T-helper 1 cell treated with Interleukin-12 subunit alpha and Interleukin-12 subunit beta and Interleukin-4 antibody, amounts not matched to agents 30 ng/mL and 1 ng/mL, for 36 hours (primary cell): ENCODE data around the gene OBP2B. TPM values are rescaled to one million over a fixed set of nuclear protein-coding genes. Genes with fewer than 3 reads are reported as not detected.

Experiments used
- intact Hi-C: fragments of 100-400 bp; cut with micrococcal nuclease; formaldehyde crosslinking; loops from one replicate; pipeline ENCODE4 v1.15.1; 2024
- total RNA-seq: library from RNA; stranded (reverse); gene quantifications from 2 replicates; pipeline ENCODE4 v1.2.3, GENCODE V29; 2022

The OBP2B gene
- total RNA-seq, 1 donor from 2014 or later, result not detected

DNA sequence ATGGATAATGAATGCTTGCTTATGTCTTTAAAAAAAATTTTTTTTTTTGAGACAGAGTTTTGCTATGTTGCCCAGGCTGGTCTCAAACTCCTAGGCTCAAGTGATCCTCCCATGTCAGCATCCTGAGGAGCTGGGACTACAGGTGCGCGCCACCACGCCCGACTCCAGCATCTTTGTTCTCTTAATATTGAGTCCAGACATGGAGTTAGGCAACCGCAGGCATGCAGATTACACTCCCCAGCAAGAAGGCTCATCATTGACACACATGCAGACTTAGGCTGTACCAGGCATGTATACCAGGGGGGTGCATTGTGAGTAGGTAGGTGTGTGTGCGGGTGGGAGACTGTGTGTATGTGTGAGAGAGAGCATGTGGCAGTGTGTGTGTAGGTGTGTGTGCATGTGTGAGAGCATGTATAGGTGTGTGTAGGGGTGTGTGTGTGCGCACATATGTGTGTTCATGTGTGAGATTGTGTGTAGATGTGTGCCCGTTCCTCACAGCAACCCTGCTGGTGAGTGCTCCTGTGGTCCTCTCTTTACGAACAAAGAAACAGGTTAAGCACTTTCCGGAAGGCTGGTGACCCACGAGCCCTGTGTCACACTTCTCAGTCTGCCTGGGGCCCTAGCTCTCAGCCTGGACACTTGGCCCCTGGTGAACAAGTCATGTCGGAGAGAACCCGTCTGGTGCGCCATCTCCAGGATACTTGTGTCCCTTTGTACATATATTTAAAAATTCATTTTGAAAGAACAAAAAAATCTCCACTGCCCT, 6.2 kb downstream of the OBP2B start:
- intact Hi-C loops, result no loop called here

DNA sequence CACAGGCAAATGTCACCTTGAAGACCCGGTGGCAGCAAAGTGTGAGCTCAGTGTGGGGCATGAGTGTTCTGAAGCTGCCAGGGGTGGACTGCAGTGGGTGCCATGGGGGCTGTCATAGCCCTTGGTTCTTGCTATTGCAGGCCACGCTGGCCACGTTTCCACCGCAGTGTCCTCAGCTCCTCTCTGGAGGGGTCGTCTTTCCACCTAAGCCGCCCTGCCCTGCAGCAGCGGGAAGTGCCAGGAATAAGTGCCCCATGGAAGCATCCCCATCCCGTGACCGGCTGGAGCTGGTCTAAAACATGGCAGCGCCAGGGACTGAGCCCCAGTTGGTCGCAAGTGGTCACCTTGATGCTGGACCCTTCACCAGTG, 6.9 kb downstream of the OBP2B start:
- intact Hi-C loops, result no loop called here

DNA sequence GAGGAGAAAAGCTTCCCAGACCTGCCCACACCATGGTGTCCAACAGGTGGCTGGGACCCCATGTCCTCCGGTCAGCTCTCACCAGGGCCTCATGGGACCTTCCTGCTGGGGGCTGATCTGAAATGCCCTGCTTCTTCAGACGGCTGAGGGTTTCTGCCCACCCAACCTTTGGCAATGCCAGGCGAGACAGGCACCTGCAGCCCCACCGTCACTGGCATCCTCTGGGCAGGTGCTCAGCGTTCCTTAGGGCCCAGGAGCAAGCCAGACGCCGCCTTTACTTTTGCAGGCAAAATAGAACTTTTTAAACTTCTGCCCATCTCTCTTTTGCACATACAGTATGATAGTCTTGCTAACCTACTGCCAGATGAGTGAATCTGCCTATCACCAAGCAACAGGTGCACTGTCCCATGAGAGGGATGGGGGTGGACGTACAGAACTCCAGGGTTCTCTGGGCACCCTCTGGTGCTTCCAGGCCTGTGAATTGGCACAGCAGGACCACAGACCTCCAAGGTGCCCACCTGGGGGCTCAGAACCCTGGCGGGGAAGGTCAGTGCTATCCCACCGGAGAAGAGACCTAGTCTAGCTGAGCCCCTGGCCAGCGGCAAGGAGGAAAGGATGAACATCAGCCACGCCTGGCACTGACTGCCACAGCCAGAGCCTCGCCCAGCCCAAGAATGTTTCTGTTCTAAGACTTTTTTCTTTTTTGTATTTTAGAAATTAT, 7.5 kb downstream of the OBP2B start:
- intact Hi-C loops, result no loop called here

DNA sequence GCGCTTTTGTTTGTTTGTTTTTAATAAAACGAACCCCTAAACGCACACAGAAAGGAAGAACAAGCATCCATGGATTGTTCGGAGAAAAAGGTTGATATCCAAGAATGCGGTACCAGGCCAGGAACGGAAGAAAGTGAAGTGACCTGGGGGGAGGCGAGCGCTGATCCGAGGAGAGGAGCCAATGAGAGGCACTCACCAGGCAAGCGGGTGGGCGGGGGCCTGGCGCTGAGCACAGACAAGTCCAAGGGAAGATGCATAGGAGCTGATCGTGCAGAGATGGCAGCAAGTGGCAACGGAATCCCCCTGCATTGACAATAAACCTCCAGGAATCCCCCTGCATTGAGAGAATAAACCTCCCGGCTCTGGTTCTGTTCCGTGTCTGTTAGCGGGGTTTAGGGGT, 8.4 kb downstream of the OBP2B start:
- intact Hi-C loops, result no loop called here

DNA sequence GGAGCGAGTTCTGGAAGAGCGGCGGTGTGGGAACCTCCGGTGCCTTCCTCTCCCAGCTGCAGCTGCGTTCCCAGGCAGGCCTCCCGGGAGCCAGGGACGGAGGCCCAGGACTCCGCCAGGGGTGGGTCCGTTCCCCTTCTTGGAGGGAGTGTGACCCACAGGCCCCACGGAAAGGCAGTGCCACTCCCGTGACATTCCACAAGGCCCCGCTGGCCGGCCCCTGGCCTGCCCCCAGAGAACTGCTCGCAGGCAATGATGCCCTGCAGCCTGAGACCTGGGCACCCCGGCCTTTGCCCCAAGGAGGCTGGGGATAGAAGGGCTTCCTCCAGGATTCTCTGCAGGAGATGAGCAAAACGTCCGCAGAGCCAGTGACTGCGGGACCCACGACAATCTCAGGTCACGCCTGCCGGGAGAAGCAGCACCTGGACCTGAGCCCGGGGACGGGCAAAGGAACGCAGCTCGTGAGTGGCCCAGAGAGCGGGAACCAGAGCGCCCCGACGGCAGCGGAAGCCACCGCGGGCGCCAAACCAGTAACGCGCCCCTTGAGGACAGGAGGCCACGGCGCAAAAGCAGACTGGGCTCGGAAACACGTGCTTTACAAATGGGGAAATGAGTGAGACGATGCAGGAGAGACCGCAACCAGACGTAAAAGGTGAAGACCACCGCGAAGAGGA, 9.3 kb downstream of the OBP2B start:
- intact Hi-C loops, result no loop called here

DNA sequence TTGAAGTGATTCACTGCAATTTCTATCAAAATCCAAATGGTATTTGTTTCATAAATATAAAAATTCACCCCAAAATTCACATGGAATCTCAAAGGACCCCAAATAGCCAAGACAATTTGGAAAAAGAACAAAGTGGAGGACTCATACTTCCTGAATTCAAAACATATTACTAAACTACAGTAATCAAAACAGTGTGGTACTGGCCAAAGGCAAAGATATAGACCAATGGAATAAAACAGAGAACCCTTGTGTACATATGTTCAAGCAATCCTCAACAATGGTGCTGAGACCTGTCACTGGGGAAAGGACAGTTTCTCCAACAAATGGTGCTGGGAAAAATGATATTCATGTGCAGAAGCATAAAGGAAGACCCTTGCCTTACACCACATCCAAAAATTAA, 14.0 kb downstream of the OBP2B start:
- intact Hi-C loops, result no loop called here

DNA sequence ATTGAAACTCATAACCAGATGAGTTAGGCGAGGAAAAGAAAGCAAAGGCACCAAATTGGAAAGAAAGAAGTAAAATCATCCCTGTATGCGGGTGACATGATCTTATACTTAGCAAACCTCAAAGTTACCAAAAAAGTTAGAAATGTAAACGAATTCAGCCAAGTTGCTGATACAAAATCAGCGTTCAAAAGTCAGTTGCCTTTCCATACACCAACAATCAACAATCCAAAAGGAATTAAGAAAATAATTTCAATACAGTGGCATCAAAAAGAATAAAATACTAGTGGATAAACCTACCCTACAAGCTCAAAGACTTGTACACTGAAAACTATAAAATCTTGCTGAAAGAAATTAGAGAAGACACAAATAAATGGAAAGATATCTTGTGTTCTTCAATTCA, 14.5 kb downstream of the OBP2B start:
- intact Hi-C loops, result no loop called here

DNA sequence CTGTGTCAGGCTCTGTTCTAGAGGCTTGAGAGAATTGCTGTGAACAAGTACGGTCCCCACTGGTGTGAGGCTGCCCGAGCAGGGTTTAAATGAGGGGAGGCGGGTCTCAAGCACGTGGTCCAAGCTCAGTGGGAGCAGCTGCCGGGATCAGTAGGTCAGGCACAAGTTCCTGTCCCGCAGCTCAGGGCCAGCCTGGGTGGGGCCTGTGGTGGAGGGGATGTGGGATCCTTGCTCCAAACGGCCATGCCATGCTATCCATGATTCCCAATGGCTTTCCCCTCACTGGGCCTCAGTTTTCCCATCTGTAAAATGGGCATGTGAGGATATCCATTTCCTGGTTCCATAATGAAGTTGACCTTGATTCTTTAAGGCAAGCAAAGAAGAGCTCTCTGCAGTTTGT, 17.1 kb downstream of the OBP2B start:
- intact Hi-C loops, result no loop called here

DNA sequence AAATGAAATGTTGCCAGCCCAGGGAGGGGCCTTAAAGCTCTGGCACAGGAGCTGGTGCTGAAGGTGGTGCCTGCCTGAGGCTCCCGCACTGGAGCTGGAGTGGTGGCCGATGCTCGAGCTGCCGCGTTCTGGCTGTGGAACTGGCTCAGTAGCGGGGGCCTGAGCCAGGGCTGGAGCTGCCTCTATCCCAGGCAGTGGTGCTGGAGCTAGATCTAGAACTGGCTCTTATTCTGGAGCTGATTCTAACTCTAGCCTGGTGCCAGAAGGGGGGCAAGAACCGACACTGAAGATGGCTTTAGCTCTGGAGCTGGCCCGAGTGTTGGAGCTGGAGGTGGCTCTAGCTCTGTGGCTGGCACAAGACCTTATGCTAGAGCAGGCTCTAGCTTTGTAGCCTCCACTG, 19.2 kb downstream of the OBP2B start:
- intact Hi-C loops, result loop anchor here (5.0 kb wide), 1 partner anchor 227 kb away; the partner anchor contains the start of gene REXO4

DNA sequence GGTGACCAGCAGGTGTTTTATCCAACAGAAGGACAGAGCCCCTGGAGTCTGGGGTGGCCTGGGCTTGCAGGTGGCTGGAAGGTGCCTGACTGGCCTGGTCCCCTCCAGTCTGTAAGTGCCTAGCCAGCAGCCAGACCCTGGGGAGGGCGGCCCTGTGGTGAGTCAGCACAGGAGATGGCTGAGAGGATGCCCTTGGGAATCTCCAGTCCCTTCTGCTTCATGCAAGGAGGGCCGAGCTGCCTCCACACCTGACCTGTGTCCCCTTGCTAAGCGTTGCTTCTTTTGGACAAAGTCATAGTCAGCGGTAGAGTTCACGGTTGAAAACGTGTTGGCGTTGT, 20.2 kb downstream of the OBP2B start:
- intact Hi-C loops, result loop anchor here (5.0 kb wide), 1 partner anchor 228 kb away; the partner anchor contains the start of gene REXO4

DNA sequence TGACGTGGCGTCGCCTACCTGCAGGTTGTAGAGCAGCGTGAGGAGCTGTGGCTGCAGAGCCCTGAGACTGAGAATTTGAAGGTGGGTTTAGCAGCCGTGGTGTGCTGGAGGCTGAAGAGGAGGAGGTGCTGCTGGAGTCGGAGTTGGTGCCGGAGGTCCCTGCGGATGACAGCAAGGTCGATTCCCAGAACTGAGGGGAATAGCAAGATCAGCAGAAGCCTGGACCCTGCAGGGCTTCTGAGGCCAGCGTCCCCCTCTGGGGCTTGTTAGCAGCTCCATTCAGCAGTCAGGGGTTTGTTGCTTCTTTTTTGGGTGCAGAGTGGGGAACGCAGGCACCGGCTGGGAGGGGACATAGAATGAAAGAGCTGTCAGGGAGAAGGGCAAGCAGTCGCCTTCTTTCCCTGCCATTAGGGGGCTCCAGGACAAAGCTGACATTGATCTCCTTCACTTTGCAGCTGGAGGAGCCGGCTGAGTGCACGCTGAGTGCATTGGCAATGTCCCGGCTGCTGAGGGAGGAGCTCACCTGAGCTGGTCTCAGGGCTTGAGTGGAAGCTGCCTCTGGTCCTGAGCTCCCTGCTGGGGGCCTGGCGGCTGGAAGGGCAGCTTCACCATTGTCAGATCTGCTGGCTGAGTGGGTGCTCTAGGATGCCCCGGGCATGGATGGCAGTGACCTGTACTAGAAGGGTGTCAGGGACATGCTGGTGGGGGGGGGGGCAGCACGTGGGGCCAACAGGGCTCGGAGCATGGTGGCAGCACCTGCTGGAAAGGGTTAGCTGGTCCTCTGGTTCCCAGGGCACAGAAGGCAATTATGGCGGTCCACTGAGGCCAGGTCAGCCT, 20.8 kb downstream of the OBP2B start:
- intact Hi-C loops, result loop anchor here (5.0 kb wide), 1 partner anchor 229 kb away; the partner anchor contains the start of gene REXO4

DNA sequence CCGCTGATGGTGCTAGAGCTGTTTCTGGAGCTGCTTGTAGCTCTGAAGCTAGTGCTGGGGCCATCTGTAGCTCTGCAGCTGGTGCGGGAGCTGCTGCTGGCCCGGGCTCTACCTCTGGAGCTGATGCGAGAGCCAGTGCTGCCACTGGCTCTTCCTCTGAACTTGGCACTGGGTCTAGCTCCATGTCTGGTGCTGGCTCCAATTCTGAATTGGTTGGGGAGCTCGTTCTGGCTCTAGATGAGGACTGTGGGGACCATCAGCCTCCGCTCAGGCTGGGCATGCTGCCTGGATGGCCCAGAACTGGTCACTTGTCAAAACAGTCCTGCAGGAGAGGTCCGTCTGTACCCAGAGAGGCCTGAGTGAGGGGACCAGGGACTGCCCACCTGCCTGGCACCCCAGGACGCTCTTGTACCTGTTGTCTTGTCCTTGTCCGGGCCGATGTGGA, 21.5 kb downstream of the OBP2B start:
- intact Hi-C loops, result loop anchor here (2.0 to 5.0 kb wide), 3 partner anchors 141 to 291 kb away; partner anchors contain the start of genes REXO4 and SLC2A6

DNA sequence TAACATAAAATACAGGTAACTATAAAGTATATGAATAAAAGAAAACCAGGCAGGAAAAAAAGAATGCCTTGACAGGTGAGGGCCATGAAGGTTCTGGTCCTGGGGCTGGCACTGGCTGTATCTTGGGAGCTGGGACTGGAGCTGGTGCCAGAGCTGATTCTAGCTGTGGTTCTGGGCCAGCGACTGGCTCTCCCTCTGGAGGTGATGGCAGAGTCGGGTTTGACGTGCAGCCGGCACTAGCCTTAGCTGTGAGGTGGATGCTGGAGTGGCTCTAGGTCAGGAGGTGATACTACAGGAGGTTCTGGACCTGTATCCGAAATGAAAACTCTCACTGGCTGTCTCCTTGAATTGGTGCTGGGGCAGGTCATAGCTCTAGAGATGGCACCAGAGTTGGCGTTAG, 22.3 kb downstream of the OBP2B start:
- intact Hi-C loops, result loop anchor here (1.0 to 5.0 kb wide), 6 partner anchors 87 to 300 kb away; partner anchors contain the start of genes REXO4, SLC2A6 and SURF6

DNA sequence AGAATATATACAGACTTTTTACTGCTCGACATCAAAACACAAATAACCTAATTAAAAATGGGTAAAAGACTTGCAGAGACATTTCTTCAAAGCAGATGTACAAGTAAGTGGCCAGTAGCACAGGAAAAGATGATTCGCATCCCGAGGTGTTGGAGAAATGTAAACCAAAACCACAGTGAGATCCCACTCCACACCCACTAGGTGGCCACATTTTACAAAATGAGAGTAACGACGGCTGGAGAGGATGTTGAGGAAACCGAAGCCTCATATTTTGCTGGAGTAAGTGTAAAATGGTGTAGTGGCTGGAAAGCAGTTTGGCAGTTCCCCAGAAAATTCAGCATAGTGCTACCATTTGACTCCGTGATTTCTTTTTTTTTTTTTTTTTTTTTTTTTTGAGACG, 24.1 kb downstream of the OBP2B start:
- intact Hi-C loops, result loop anchor here (1.0 to 5.0 kb wide), 5 partner anchors 36 to 232 kb away; partner anchors contain the start of gene REXO4

DNA sequence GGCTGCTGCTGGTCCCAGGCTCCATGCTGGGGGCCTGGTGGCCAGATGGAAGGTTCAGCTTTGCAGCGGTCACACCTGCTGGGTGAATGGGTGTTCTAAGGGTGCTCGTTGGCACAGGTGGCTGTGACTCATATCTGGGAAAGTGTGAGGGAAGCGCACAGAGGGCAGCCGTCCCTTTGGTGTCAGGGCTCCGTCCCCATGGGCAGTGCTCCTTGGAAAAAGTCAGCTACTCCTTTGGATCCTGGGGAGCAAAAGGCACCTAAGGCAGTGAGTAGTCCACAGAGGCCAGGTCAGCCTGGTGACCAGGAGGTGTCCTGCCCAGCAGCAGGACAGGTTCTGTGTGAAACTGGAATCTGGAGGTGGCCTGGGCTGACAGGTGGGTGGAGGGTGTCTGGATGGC, 26.9 kb downstream of the OBP2B start:
- intact Hi-C loops, result no loop called here

DNA sequence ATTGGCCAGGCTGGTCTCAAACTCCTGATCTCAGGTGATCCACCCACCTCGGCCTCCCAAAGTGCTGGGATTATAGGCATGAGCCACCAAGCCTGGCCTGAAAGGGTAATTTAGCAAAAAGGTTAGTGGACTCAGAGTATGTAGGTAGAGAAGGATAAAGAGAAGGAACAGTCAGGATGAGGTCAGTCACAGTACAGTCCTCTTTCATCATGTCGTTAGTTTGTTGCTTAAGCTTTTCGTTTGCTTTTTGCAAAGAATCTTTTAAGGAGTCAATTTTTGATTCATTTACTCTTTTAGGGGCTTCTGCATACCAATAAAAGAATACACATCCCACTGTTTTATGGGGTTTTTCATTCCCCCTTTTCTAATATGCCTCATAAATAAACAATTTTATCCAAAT, 27.5 kb downstream of the OBP2B start:
- intact Hi-C loops, result no loop called here

DNA sequence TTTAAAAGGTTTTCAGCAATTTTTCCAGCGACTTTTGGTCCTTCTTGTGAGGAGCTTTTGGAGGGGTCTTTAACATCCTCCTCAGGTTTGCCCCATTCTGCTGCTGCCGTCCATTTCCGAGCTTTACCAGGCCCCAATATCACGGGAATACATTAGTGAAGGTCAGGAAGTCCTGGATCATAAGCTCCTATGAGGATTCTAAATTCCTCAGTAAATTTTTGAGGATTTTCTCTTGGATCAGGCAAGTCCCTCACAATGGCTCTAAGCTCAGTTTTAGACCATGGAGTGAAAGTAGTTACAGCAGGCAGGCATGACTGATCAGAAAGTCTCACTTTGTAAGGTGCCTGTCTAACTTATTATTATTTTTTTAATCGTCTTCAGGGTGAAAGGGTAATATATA, 28.1 kb downstream of the OBP2B start:
- intact Hi-C loops, result loop anchor here (1.0 kb wide), 1 partner anchor 140 kb away; no protein-coding TSS in a partner anchor

DNA sequence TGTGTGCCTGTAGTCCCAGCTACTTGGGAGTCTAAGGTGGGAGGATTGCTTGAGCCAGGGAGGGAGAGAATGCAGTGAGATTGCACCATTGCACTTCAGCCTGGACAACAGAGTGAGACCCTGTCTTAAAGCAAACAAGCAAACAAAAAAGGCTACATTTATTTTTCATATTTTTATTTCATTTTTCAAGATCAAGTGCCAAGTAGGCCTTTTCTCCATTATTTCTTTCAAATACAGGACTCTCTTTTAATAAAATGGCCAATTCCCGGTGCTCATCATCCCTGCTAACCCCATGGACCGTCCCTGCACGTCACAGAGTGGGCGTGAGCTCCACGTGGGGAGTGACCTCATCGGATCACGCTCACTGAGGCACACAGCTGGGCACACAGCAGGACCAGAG, 36.0 kb downstream of the OBP2B start:
- intact Hi-C loops, result no loop called here

DNA sequence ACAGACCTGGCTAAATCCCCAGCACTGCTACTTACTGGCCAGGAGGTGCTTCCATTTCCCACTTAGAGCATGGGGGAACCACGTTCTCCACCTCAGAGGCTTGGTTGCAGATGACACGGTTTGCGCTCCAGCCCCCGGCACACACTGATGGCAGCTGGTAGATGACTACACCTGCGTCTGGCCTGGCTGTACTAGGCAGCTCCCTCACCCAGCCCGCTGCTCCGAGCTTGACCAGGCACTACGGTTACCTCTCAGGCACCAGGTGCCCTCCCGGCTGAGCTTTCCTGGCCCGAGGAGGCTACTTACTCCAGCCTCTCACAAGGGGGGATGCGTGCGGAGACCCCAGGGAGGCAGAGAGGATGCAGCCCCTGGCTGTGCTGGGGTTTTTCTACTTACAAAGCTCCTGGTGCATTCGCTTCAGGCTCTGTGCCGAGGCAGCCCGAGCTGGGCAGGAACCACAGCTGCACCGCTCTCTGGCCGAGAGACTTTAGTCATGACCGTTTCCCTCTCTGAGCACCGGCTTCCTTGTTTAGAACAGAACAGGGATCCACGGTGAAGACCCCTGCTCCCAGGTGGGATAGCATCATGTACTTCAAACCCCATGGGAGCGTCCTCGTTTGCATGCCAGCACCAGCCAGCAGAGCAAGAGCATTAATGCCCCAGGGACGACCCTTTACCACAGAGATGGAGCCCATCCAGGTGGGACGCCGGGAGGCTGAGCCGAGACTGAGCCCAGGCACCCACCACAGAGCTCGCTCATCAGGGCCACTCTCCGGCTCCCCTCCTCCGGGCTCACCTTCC, 37.7 kb downstream of the OBP2B start:
- intact Hi-C loops, result no loop called here

DNA sequence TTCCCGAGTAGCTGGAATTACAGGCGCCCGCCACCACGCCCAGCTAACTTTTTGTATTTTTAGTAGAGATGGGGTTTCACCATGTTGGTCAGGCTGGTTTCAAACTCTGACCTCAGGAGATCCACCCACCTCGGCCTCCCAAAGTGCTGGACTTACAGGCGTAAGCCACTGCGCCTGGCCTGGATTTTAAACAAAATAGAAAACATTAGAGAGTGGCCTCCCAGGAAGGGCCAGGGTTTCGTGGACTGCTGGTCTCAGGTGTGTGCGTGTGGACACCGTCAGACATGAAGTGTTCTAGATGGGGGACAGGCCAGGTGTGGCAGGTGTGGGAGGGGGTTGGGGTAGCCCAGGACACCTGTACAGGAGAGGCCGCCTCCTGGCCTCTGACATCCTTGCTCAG, 38.3 kb downstream of the OBP2B start:
- intact Hi-C loops, result no loop called here
